HepG2 (cell line): Measurements from ENCODE around the gene PLEKHN1. TPM values are rescaled to one million over a fixed set of nuclear protein-coding genes. Genes with fewer than 3 reads are reported as not detected.

Experiments used
- CREB1 ChIP-seq, 2 experiments: fragments of 450-650 bp in 1 of 2; IDR thresholded peaks; 2 replicates each; pipeline ENCODE4 v1.6.1; 2016 to 2017; ENCODE audit warnings: control low read depth in 1 of 2, mild to moderate bottlenecking in 1 of 2, missing compliant biosample characterization in 1 of 2, missing genetic modification characterization in 1 of 2
- HNRNPH1 ChIP-seq: fragments of 200-400 bp; formaldehyde crosslinking; optimal IDR thresholded peaks from 2 replicates; pipeline ENCODE3; 2017; ENCODE audit warnings: mild to moderate bottlenecking, low read depth, low read length
- MAFF ChIP-seq: IDR thresholded peaks from 2 replicates; pipeline ENCODE4 v1.6.1; 2011; ENCODE audit warnings: low read depth, low read length, improper control_type of control experiment
- RBFOX2 ChIP-seq: fragments of 200-400 bp; formaldehyde crosslinking; IDR thresholded peaks from 2 replicates; pipeline ENCODE4 v1.6.1; 2017; ENCODE audit warnings: low read depth, mild to moderate bottlenecking, low read length
- SNRNP70 ChIP-seq: fragments of 200-400 bp; formaldehyde crosslinking; IDR thresholded peaks from 2 replicates; pipeline ENCODE4 v1.6.1; 2017; ENCODE audit warnings: mild to moderate bottlenecking, low read depth, low read length, moderate library complexity
- STAT5B ChIP-seq: sonication (generic); formaldehyde crosslinking; IDR thresholded peaks from 2 replicates; pipeline ENCODE4 v1.4.0; 2020; ENCODE audit warnings: missing genetic modification reagents
- TCF12 ChIP-seq, 2 experiments: fragments of 450-650 bp in 1 of 2; sonication (generic) in 1 of 2; formaldehyde crosslinking in 1 of 2; IDR thresholded peaks; 2 replicates each; pipeline versions ENCODE4 v1.6.1 to v1.8.0; 2017 to 2022; ENCODE audit warnings: antibody characterized with exemption in 1 of 2, mild to moderate bottlenecking in 1 of 2, missing genetic modification reagents in 1 of 2, moderate library complexity in 1 of 2
- XBP1 ChIP-seq: sonication (generic); formaldehyde crosslinking; IDR thresholded peaks from 2 replicates; pipeline ENCODE4 v1.5.0; 2020; ENCODE audit warnings: missing genetic modification reagents
- ZBTB21 ChIP-seq: sonication (generic); formaldehyde crosslinking; IDR thresholded peaks from 2 replicates; pipeline ENCODE4 v1.4.0; 2020; ENCODE audit warnings: missing genetic modification reagents
- ZNF292 ChIP-seq: sonication (generic); formaldehyde crosslinking; IDR thresholded peaks from 2 replicates; pipeline ENCODE4 v1.8.1; 2022; ENCODE audit warnings: mild to moderate bottlenecking, low read depth, missing genetic modification reagents, borderline replicate concordance
- ZNF451 ChIP-seq: sonication (generic); formaldehyde crosslinking; IDR thresholded peaks from 2 replicates; pipeline ENCODE4 v1.5.0; 2020; ENCODE audit warnings: mild to moderate bottlenecking, missing genetic modification reagents
- ZNF543 ChIP-seq: sonication (generic); formaldehyde crosslinking; IDR thresholded peaks from 2 replicates; pipeline ENCODE4 v1.4.0; 2020; ENCODE audit warnings: mild to moderate bottlenecking, missing genetic modification reagents
- ZNF546 ChIP-seq: sonication (generic); formaldehyde crosslinking; conservative IDR thresholded peaks from 2 replicates; pipeline ENCODE4 v1.8.1; 2023; ENCODE audit warnings: mild to moderate bottlenecking, missing genetic modification reagents
- ZNF589 ChIP-seq: sonication (generic); formaldehyde crosslinking; conservative IDR thresholded peaks from 2 replicates; pipeline ENCODE4 v1.8.0; 2022; ENCODE audit warnings: mild to moderate bottlenecking, moderate library complexity, missing genetic modification reagents
- ZNF616 ChIP-seq: sonication (generic); formaldehyde crosslinking; IDR thresholded peaks from 2 replicates; pipeline ENCODE4 v1.5.0; 2020; ENCODE audit warnings: low read depth, mild to moderate bottlenecking, missing genetic modification reagents
- ZNF678 ChIP-seq: sonication (generic); formaldehyde crosslinking; IDR thresholded peaks from 2 replicates; pipeline ENCODE4 v1.4.0; 2020; ENCODE audit warnings: mild to moderate bottlenecking, missing genetic modification reagents
- polyA plus RNA-seq, 8 experiments: library from polyadenylated mRNA; depleted of rRNA in 3 of 8; stranded (reverse) in 7 of 8; unstranded in 1 of 8; fragments of >200 nt; fragmentation: Illumina TruSeq in 4 of 8; extraction: Trizol in 4 of 8; gene quantifications; 2 replicates each; pipeline versions ENCODE4 v1.2.1 to v1.2.3, GENCODE V29; 2011 to 2016; ENCODE audit warnings: low read depth in 4 of 8, missing spikeins in 1 of 8, mixed read lengths in 1 of 8; ENCODE audit not compliant: insufficient read depth in 1 of 8
- total RNA-seq, 5 experiments: library from RNA; depleted of rRNA; stranded (reverse); fragments of >200 nt; fragmentation: Illumina TruSeq; extraction: Trizol; gene quantifications; 2 replicates each; pipeline ENCODE4 v1.2.3, GENCODE V29; 2016; ENCODE audit warnings: low read depth in 1 of 5
- TF ChIP-seq, protein P1 (sequence below): sonication (generic); formaldehyde crosslinking; IDR thresholded peaks from 2 replicates; pipeline ENCODE4 v1.4.0; 2020; ENCODE audit warnings: mild to moderate bottlenecking, missing genetic modification reagents, borderline replicate concordance
- TF ChIP-seq, protein P2 (sequence below), 2 experiments: IDR thresholded peaks; 2 replicates each; pipeline ENCODE4 v1.6.1; 2011 to 2012; ENCODE audit warnings: low read length in 2 of 2, borderline replicate concordance in 1 of 2, low read depth in 1 of 2, mild to moderate bottlenecking in 1 of 2, moderate library complexity in 1 of 2
- TF ChIP-seq, protein P3 (sequence below): IDR thresholded peaks from 2 replicates; pipeline ENCODE4 v1.6.1; 2016; ENCODE audit warnings: missing biosample characterization, missing genetic modification reagents, low read depth

Gene PLEKHN1
- total and polyA plus RNA-seq, 2 of the 13 experiments (the other 11 are each of a cell fraction or from before 2014, with no cell fraction given), result 0.42 to 0.58 TPM

DNA sequence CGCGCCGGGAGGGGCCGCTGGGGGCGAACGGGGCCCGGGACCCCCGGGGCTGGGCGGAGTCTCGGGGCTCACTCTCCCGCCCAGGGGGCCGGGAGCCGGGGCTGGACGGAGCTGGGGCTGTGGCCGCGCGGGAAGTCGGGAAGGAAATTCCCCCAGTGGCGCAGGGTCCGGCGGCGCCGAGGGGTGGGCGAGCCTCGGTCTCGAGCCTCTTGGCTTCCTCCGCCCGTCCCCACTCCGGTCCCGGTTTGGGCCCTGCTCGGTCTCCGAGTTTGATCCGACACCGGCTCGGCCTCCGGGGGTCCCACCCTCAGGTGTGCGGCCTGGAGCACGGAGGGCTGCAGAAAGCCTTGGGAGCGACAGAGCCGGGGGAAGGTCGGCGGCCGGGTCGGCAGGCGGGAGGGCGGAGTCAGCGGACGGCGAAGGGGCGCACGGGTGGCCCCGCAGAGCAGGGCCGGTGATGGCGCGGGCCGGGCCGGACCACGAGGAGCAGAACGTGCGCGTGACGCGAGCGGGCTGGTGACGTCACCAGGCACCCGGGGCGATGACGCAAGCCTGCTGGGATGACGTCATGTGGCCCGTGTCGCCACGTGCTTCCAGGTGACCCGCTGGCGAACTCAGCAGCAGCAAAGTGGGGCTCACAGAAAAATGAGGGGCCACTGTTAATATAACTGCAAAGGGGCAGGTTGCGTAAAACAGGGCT, 34.2 kb downstream of the PLEKHN1 start (continued):
- TF ChIP-seq, protein P1, sequence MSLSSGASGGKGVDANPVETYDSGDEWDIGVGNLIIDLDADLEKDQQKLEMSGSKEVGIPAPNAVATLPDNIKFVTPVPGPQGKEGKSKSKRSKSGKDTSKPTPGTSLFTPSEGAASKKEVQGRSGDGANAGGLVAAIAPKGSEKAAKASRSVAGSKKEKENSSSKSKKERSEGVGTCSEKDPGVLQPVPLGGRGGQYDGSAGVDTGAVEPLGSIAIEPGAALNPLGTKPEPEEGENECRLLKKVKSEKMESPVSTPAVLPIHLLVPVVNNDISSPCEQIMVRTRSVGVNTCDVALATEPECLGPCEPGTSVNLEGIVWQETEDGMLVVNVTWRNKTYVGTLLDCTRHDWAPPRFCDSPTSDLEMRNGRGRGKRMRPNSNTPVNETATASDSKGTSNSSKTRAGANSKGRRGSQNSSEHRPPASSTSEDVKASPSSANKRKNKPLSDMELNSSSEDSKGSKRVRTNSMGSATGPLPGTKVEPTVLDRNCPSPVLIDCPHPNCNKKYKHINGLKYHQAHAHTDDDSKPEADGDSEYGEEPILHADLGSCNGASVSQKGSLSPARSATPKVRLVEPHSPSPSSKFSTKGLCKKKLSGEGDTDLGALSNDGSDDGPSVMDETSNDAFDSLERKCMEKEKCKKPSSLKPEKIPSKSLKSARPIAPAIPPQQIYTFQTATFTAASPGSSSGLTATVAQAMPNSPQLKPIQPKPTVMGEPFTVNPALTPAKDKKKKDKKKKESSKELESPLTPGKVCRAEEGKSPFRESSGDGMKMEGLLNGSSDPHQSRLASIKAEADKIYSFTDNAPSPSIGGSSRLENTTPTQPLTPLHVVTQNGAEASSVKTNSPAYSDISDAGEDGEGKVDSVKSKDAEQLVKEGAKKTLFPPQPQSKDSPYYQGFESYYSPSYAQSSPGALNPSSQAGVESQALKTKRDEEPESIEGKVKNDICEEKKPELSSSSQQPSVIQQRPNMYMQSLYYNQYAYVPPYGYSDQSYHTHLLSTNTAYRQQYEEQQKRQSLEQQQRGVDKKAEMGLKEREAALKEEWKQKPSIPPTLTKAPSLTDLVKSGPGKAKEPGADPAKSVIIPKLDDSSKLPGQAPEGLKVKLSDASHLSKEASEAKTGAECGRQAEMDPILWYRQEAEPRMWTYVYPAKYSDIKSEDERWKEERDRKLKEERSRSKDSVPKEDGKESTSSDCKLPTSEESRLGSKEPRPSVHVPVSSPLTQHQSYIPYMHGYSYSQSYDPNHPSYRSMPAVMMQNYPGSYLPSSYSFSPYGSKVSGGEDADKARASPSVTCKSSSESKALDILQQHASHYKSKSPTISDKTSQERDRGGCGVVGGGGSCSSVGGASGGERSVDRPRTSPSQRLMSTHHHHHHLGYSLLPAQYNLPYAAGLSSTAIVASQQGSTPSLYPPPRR, result peak; percentile 57; the same call in 1 of the 2 replicates
- TF ChIP-seq STAT5B (CRISPR knock-in tag) (no peak), ZBTB21 (CRISPR knock-in tag) (peak; percentile 100), XBP1 (CRISPR knock-in tag) (no peak), ZNF292 (CRISPR knock-in tag) (no peak), MAFF (no peak), SNRNP70 (no peak), ZNF678 (CRISPR knock-in tag) (peak; percentile 54; the same call in 1 of the 2 replicates), HNRNPH1 (no peak), TCF12 (IDR thresholded peaks at IDR 0.05) (no peak), TCF12 (CRISPR knock-in tag; IDR thresholded peaks at IDR 0.05) (no peak; the same call in none of the 2 replicates), ZNF451 (CRISPR knock-in tag) (peak; percentile 90), ZNF589 (CRISPR knock-in tag) (no peak; the same call in 1 of the 2 replicates), ZNF546 (CRISPR knock-in tag) (0 out of 2 replicates have a peak, but pooled peaks have one; percentile 80), CREB1 (IDR thresholded peaks at IDR 0.05) (peak; percentile 100), CREB1 (CRISPR knock-in tag; IDR thresholded peaks at IDR 0.05) (peak; percentile 96), ZNF616 (CRISPR knock-in tag) (peak; percentile 83), ZNF543 (peak; percentile 67; the same call in 1 of the 2 replicates), RBFOX2 (peak; percentile 91)
- TF ChIP-seq, protein P2, sequence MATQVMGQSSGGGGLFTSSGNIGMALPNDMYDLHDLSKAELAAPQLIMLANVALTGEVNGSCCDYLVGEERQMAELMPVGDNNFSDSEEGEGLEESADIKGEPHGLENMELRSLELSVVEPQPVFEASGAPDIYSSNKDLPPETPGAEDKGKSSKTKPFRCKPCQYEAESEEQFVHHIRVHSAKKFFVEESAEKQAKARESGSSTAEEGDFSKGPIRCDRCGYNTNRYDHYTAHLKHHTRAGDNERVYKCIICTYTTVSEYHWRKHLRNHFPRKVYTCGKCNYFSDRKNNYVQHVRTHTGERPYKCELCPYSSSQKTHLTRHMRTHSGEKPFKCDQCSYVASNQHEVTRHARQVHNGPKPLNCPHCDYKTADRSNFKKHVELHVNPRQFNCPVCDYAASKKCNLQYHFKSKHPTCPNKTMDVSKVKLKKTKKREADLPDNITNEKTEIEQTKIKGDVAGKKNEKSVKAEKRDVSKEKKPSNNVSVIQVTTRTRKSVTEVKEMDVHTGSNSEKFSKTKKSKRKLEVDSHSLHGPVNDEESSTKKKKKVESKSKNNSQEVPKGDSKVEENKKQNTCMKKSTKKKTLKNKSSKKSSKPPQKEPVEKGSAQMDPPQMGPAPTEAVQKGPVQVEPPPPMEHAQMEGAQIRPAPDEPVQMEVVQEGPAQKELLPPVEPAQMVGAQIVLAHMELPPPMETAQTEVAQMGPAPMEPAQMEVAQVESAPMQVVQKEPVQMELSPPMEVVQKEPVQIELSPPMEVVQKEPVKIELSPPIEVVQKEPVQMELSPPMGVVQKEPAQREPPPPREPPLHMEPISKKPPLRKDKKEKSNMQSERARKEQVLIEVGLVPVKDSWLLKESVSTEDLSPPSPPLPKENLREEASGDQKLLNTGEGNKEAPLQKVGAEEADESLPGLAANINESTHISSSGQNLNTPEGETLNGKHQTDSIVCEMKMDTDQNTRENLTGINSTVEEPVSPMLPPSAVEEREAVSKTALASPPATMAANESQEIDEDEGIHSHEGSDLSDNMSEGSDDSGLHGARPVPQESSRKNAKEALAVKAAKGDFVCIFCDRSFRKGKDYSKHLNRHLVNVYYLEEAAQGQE (IDR thresholded peaks at IDR 0.05; ENCODE audit: borderline replicate concordance in 1 of 2, low read depth in 1 of 2, low read length in 2 of 2), result no peak
- TF ChIP-seq, protein P3, sequence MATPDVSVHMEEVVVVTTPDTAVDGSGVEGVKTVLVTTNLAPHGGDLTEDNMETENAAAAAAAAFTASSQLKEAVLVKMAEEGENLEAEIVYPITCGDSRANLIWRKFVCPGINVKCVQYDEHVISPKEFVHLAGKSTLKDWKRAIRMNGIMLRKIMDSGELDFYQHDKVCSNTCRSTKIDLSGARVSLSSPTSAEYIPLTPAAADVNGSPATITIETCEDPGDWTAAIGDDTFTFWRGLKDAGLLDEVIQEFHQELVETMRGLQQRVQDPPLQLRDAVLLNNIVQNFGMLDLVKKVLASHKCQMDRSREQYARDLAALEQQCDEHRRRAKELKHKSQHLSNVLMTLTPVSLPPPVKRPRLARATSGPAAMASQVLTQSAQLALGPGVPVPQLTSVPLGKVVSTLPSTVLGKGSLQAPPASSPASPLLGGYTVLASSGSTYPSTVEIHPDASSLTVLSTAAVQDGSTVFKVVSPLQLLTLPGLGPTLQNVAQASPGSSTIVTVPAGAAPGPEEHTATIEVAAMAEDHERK, result 0 out of 2 replicates have a peak, but pooled peaks have one; percentile 31
